H9 (cell line): ENCODE results near the gene KCNMA1. TPM values are rescaled to one million over a fixed set of nuclear protein-coding genes. Genes with fewer than 3 reads are reported as not detected.

ENCODE experiments used
- DNase-seq: peaks from one replicate; pipeline ENCODE4 v3.0.0-alpha.2; 2017
- H2AFZ ChIP-seq: one replicate; pipeline ENCODE4 v1.6.1; 2013; ENCODE audit warnings: mild to moderate bottlenecking, low read length, control low read depth, moderate library complexity
- H2AK5ac ChIP-seq: 2 replicates; pipeline ENCODE4 v1.6.1; 2013; ENCODE audit warnings: low read length, control low read depth, mixed read lengths; ENCODE audit not compliant: insufficient read length
- H2BK120ac ChIP-seq: one replicate; pipeline ENCODE4 v1.6.1; 2013; ENCODE audit warnings: low read depth, mild to moderate bottlenecking, low read length, control low read depth, inconsistent platforms; ENCODE audit not compliant: poor library complexity, severe bottlenecking
- H2BK12ac ChIP-seq: 2 replicates; pipeline ENCODE4 v1.6.1; 2013; ENCODE audit warnings: low read length, control low read depth, mixed read lengths, low read depth; ENCODE audit not compliant: insufficient read length
- H2BK15ac ChIP-seq: 2 replicates; pipeline ENCODE4 v1.6.1; 2013; ENCODE audit warnings: low read depth, low read length, control low read depth
- H2BK20ac ChIP-seq: one replicate; pipeline ENCODE4 v1.6.1; 2013; ENCODE audit warnings: low read depth, mild to moderate bottlenecking, low read length, control low read depth, inconsistent platforms; ENCODE audit not compliant: poor library complexity, severe bottlenecking
- H2BK5ac ChIP-seq: 2 replicates; pipeline ENCODE4 v1.6.1; 2013; ENCODE audit warnings: low read length, control low read depth, mixed read lengths; ENCODE audit not compliant: insufficient read length
- H3K14ac ChIP-seq: 2 replicates; pipeline ENCODE4 v1.6.1; 2013; ENCODE audit warnings: low read length, control low read depth; ENCODE audit not compliant: insufficient read depth
- H3K18ac ChIP-seq: 2 replicates; pipeline ENCODE4 v1.6.1; 2013; ENCODE audit warnings: low read depth, mild to moderate bottlenecking, mixed read lengths, low read length, control low read depth; ENCODE audit not compliant: insufficient read length
- H3K23ac ChIP-seq: 2 replicates; pipeline ENCODE4 v1.6.1; 2013; ENCODE audit warnings: low read length, control low read depth, mixed read lengths, low read depth; ENCODE audit not compliant: insufficient read length
- H3K23me2 ChIP-seq: 2 replicates; pipeline ENCODE4 v1.6.1; 2013; ENCODE audit warnings: low read depth, mild to moderate bottlenecking, mixed read lengths, low read length, control low read depth; ENCODE audit not compliant: insufficient read length, poor library complexity, severe bottlenecking
- H3K27ac ChIP-seq: 2 replicates; pipeline ENCODE4 v1.5.1; 2013; ENCODE audit warnings: low read length, control low read depth, mixed read lengths, low read depth; ENCODE audit not compliant: insufficient read length
- H3K27me3 ChIP-seq: 2 replicates; pipeline ENCODE4 v1.6.1; 2013; ENCODE audit warnings: low read length, control low read depth, inconsistent platforms; ENCODE audit not compliant: insufficient read depth
- H3K4ac ChIP-seq: 2 replicates; pipeline ENCODE4 v1.6.1; 2013; ENCODE audit warnings: low read depth, mild to moderate bottlenecking, control low read depth, inconsistent platforms, low read length, moderate library complexity
- H3K4me1 ChIP-seq: 2 replicates; pipeline ENCODE4 v1.6.1; 2013; ENCODE audit warnings: low read length, control low read depth, inconsistent platforms; ENCODE audit not compliant: insufficient read depth
- H3K4me2 ChIP-seq: 2 replicates; pipeline ENCODE4 v1.6.1; 2013; ENCODE audit warnings: low read length, control low read depth, mixed read lengths; ENCODE audit not compliant: insufficient read length, insufficient read depth
- H3K56ac ChIP-seq: 2 replicates; pipeline ENCODE4 v1.6.1; 2013; ENCODE audit warnings: low read depth, mild to moderate bottlenecking, mixed read lengths, low read length, control low read depth; ENCODE audit not compliant: insufficient read length
- H3K79me1 ChIP-seq: 2 replicates; pipeline ENCODE4 v1.6.1; 2013; ENCODE audit warnings: low read depth, mild to moderate bottlenecking, moderate library complexity, low read length, control low read depth, inconsistent platforms; ENCODE audit not compliant: insufficient read depth, poor library complexity, severe bottlenecking
- H3K79me2 ChIP-seq: 2 replicates; pipeline ENCODE4 v1.6.1; 2013; ENCODE audit warnings: low read length, control low read depth, inconsistent platforms; ENCODE audit not compliant: insufficient read depth
- H3K9ac ChIP-seq: 2 replicates; pipeline ENCODE4 v1.6.1; 2013; ENCODE audit warnings: low read length, control low read depth, mixed read lengths; ENCODE audit not compliant: insufficient read length; ENCODE audit errors: extremely low read depth
- H3K9me3 ChIP-seq: one replicate; pipeline ENCODE4 v1.6.1; 2013; ENCODE audit warnings: low read depth, low read length, inconsistent platforms; ENCODE audit not compliant: control insufficient read depth
- H3T11ph ChIP-seq: one replicate; pipeline ENCODE4 v1.6.1; 2013; ENCODE audit warnings: mild to moderate bottlenecking, low read length, control low read depth, inconsistent platforms
- H4K20me1 ChIP-seq: one replicate; pipeline ENCODE4 v1.6.1; 2013; ENCODE audit not compliant: control insufficient read depth, insufficient read length, insufficient read depth
- H4K5ac ChIP-seq: 2 replicates; pipeline ENCODE4 v1.6.1; 2013; ENCODE audit warnings: low read depth, mild to moderate bottlenecking, mixed read lengths, low read length, control low read depth; ENCODE audit not compliant: insufficient read length
- H4K8ac ChIP-seq: replicated peaks from 2 replicates; pipeline ENCODE4 v1.6.1; 2013; ENCODE audit warnings: low read length, control low read depth, mixed read lengths, low read depth; ENCODE audit not compliant: insufficient read length
- H4K91ac ChIP-seq: 2 replicates; pipeline ENCODE4 v1.6.1; 2013; ENCODE audit warnings: low read depth, mild to moderate bottlenecking, moderate library complexity, mixed read lengths, low read length, control low read depth; ENCODE audit not compliant: insufficient read length
- H3K27ac Mint-ChIP-seq, 3 experiments: 2 replicates in 2 of 3; 3 replicates in 1 of 3; pipeline ENCODE4 v1.8.0; 2020 to 2021; ENCODE audit warnings: mixed read lengths in 3 of 3, mild to moderate bottlenecking in 1 of 3, moderate library complexity in 1 of 3
- H3K27me3 Mint-ChIP-seq: 2 replicates; pipeline ENCODE4 v1.8.0; 2021; ENCODE audit warnings: low read depth, mild to moderate bottlenecking, moderate library complexity, mixed read lengths
- H3K36me3 Mint-ChIP-seq, 3 experiments: 2 replicates in 2 of 3; 3 replicates in 1 of 3; pipeline ENCODE4 v1.8.0; 2020 to 2021; ENCODE audit warnings: low read depth in 3 of 3, mixed read lengths in 3 of 3; ENCODE audit not compliant: insufficient read depth in 1 of 3
- H3K4me1 Mint-ChIP-seq, 2 experiments: 2 replicates each; pipeline ENCODE4 v1.8.0; 2020; ENCODE audit warnings: mixed read lengths in 2 of 2
- H3K4me3 Mint-ChIP-seq, 2 experiments: 2 replicates in 1 of 2; 3 replicates in 1 of 2; pipeline ENCODE4 v1.8.0; 2020 to 2021; ENCODE audit warnings: mild to moderate bottlenecking in 2 of 2, mixed read lengths in 2 of 2, moderate library complexity in 1 of 2
- H3K9me3 Mint-ChIP-seq, 2 experiments: 2 replicates in 1 of 2; 3 replicates in 1 of 2; pipeline ENCODE4 v1.8.0; 2020; ENCODE audit warnings: mild to moderate bottlenecking in 2 of 2, mixed read lengths in 2 of 2, moderate library complexity in 1 of 2
- WGBS: extraction: QIAGEN DNeasy Blood & Tissue Kit; methylation state at CpG from one replicate; pipeline ENCODE4 v1.1.7; 2013; ENCODE audit warnings: missing lambda C conversion rate, low lambda C conversion rate, mixed read lengths; ENCODE audit not compliant: insufficient read length; ENCODE audit errors: extremely low coverage; 5-methylcytosine and 5-hydroxymethylcytosine counted together
- total RNA-seq: library from RNA; stranded (reverse); gene quantifications from 2 replicates; pipeline ENCODE4 v1.2.1, GENCODE V29; 2021
- TF ChIP-seq, protein P1 (sequence below): fragments of 200-600 bp; sonication (generic); conservative IDR thresholded peaks from 3 replicates; pipeline ENCODE4 v1.8.0; 2021; ENCODE audit warnings: antibody characterized with exemption, mild to moderate bottlenecking

Gene KCNMA1
- total RNA-seq, 1 experiment from 2014 or later = 2.0 TPM

DNA sequence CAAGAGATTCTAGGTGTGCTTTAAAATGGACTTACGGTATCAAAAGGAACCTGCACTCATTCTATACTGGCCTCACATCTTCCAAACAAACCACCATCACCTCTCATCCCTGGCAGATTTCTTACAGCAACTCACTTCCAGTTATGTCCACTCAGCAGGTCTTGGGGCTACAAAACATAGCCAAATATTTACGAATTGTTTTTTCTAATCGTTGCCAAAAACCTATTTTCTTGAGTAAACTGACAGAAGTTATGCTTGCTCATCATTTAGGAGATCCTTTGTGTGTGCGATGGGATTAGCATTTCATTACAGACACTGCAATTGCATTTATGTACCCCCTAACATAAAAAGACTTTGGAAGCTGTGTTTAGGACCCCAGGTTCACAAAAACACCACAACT, 2.7 kb downstream of the KCNMA1 start:
- TF ChIP-seq, protein P1, sequence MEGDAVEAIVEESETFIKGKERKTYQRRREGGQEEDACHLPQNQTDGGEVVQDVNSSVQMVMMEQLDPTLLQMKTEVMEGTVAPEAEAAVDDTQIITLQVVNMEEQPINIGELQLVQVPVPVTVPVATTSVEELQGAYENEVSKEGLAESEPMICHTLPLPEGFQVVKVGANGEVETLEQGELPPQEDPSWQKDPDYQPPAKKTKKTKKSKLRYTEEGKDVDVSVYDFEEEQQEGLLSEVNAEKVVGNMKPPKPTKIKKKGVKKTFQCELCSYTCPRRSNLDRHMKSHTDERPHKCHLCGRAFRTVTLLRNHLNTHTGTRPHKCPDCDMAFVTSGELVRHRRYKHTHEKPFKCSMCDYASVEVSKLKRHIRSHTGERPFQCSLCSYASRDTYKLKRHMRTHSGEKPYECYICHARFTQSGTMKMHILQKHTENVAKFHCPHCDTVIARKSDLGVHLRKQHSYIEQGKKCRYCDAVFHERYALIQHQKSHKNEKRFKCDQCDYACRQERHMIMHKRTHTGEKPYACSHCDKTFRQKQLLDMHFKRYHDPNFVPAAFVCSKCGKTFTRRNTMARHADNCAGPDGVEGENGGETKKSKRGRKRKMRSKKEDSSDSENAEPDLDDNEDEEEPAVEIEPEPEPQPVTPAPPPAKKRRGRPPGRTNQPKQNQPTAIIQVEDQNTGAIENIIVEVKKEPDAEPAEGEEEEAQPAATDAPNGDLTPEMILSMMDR = no peak
- H4K8ac ChIP-seq = no peak overlapping the region
- no peaks in the 10 kb centered on the region for H4K20me1 ChIP-seq
- H2AK5ac ChIP-seq = no peak overlapping the region
- H3K18ac ChIP-seq = no peak overlapping the region
- WGBS = no CpG with 5 or more reads among the region's 4 CpGs
- no peak overlapping the region for H3K4me2 ChIP-seq
- H2BK12ac ChIP-seq = no peak overlapping the region
- H3K14ac ChIP-seq = no peak overlapping the region
- H3K4ac ChIP-seq = no peak overlapping the region
- DNase-seq = no peak
- no peak overlapping the region for H4K91ac ChIP-seq
- H3K79me1 ChIP-seq = no peaks in the 10 kb centered on the region
- Mint-ChIP-seq H3K36me3 (no peaks in the 10 kb centered on the region; a peak in 1 of 7 replicates), H3K27me3 (peaks cover 69% of the 10 kb centered on the region), H3K4me3 (no peak overlapping the region), H3K27ac (no peak overlapping the region), H3K9me3 (no peaks in the 10 kb centered on the region), H3K4me1 (peaks cover 27 to 31% of the 10 kb centered on the region in 2 experiments)
- H3T11ph ChIP-seq = no peak overlapping the region
- peaks cover 33% of the 10 kb centered on the region for H3K27me3 ChIP-seq
- no peak overlapping the region for H3K9ac ChIP-seq
- H2BK15ac ChIP-seq = no peak overlapping the region
- H3K79me2 ChIP-seq = no peaks in the 10 kb centered on the region
- H3K9me3 ChIP-seq = no peaks in the 10 kb centered on the region
- H4K5ac ChIP-seq = no peak overlapping the region
- peaks cover 20% of the 10 kb centered on the region for H3K23me2 ChIP-seq
- H3K4me1 ChIP-seq = no peaks in the 10 kb centered on the region; the same call in 1 of the 2 replicates
- H2BK20ac ChIP-seq = no peak overlapping the region
- H3K27ac ChIP-seq = no peak overlapping the region
- no peak overlapping the region for H3K56ac ChIP-seq
- no peak overlapping the region for H2BK5ac ChIP-seq
- no peak overlapping the region for H2AFZ ChIP-seq
- H3K23ac ChIP-seq = no peak overlapping the region
- H2BK120ac ChIP-seq = no peak overlapping the region
